ENCODE measurements around the gene MNT. TPM values are rescaled to one million over a fixed set of nuclear protein-coding genes. Genes with fewer than 3 reads are reported as not detected.

MNT gene
- total RNA-seq, 2 donors from 2014 or later: 28.7 to 33.2 TPM

GRCh38 chr17:2427215-2427614 is 26.4 kb upstream of the MNT start:
- Mint-ChIP-seq H3K27me3 (no peaks in the 10 kb centered on the region), H3K4me3 (no peak overlapping the region), H3K9me3 (no peaks in the 10 kb centered on the region), H3K27ac (no peak overlapping the region), H3K4me1 (no peaks in the 10 kb centered on the region), H3K36me3 (ENCODE audit: low read depth) (peaks cover 49% of the 10 kb centered on the region)
- ATAC-seq (replicated peaks): no peak

DNA sequence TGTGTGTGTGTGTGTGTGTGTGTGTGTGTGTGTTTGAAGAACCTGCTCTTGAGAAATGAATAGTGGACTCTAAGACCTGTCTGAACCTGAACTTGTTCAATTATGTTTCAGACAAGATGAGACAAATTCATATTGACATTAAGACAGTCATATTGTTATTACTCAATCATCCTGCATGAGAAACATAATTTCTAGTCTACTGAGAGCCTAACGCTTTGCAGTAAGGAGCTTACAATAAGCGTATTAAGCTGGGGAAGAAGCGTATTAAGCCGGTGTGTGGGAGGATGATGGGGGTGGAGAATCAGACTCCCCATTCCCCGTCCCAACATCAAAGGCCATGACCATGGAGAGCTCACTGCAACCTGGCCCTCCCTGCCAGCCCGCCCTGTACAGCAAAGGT is 22.4 kb upstream of the MNT start:
- no peak for ATAC-seq (replicated peaks)
- no peak overlapping the region for H3K4me3 Mint-ChIP-seq
- H3K36me3 Mint-ChIP-seq (ENCODE audit: low read depth): peaks cover 80% of the 10 kb centered on the region
- H3K27me3 Mint-ChIP-seq: no peaks in the 10 kb centered on the region
- H3K4me1 Mint-ChIP-seq: no peaks in the 10 kb centered on the region
- H3K27ac Mint-ChIP-seq: no peak overlapping the region
- H3K9me3 Mint-ChIP-seq: no peaks in the 10 kb centered on the region

DNA sequence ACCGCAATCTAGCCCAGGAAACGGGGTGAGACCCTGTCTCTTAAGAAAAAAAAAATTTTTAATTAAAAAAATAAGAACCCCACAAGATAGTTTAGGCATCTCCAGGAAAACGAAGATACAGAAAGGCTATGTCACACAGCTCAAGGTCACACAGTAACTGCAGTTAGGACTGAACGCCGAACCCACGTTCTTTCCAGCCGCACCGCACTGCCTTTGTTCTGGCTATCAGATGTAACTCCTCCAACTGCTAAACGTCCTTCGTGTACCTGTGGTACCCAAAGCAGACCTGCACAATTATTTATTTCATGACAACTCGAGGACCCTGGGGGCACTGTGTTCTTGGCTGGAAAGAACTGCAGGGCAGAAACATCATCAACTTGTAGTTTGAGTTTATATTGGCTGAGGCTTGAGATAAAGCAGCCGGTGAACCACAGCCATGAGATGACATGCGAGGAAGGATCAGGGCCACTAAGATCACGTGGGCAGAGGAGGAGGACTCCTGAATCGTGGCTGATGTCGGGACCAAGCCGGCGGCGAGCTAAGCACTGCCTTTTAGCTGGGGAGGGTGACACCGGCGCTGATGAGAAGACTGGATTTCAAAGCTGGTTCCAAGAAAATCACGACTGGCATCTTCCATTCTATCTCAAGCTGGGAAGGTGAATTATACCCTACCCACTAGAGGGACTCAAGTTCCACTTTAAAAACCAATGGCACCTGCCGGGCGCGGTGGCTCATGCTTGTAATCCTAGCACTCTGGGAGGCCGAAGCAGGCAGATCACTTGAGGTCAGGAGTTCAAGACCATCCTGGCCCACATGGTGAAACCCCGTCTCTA is 20.7 kb upstream of the MNT start:
- no peak overlapping the region for H3K4me3 Mint-ChIP-seq
- no peaks in the 10 kb centered on the region for H3K27me3 Mint-ChIP-seq
- no peak overlapping the region for H3K27ac Mint-ChIP-seq
- H3K36me3 Mint-ChIP-seq (ENCODE audit: low read depth): peaks cover 72% of the 10 kb centered on the region
- no peaks in the 10 kb centered on the region for H3K4me1 Mint-ChIP-seq
- H3K9me3 Mint-ChIP-seq: no peaks in the 10 kb centered on the region
- no peak for ATAC-seq (replicated peaks)

- Mint-ChIP-seq H3K4me3 (no peak overlapping the region), H3K27ac (no peak overlapping the region), H3K36me3 (ENCODE audit: low read depth) (peaks cover 62% of the 10 kb centered on the region), H3K9me3 (no peaks in the 10 kb centered on the region), H3K4me1 (no peaks in the 10 kb centered on the region), H3K27me3 (no peaks in the 10 kb centered on the region)
- ATAC-seq (replicated peaks): no peak
These were observed 19.3 kb upstream of the MNT start for GRCh38 chr17:2420176-2420575.

- Mint-ChIP-seq H3K27ac (no peak overlapping the region), H3K4me1 (no peaks in the 10 kb centered on the region), H3K9me3 (no peaks in the 10 kb centered on the region), H3K4me3 (no peak overlapping the region), H3K36me3 (ENCODE audit: low read depth) (peaks cover 62% of the 10 kb centered on the region), H3K27me3 (no peaks in the 10 kb centered on the region)
- no peak for ATAC-seq (replicated peaks)
These were observed 18.6 kb upstream of the MNT start for GRCh38 chr17:2419486-2419885.

DNA sequence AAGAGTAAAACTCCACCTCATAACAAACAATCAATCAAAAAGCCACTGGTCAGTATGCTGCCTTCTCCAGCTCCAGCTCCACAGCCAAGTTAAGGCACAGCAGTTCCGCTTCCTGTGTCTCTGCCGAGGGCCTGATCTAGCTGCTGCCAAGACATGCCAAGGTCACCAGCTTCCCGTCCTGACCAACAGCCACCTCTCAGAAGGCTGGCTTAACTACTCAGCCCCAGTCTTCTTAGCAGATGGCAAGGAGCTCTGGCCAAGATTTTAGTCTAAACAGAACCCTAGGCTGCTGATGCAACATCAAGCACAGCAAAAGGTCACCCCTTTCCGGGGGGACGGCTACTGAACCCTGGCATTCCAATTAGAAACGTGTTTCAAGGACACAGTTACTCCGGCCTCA is 17.7 kb upstream of the MNT start:
- Mint-ChIP-seq H3K4me3 (no peak overlapping the region), H3K9me3 (no peaks in the 10 kb centered on the region), H3K27me3 (no peaks in the 10 kb centered on the region), H3K36me3 (ENCODE audit: low read depth) (peaks cover 69% of the 10 kb centered on the region), H3K27ac (peak overlapping the region; percentile 25), H3K4me1 (no peaks in the 10 kb centered on the region)
- no peak for ATAC-seq (replicated peaks)

DNA sequence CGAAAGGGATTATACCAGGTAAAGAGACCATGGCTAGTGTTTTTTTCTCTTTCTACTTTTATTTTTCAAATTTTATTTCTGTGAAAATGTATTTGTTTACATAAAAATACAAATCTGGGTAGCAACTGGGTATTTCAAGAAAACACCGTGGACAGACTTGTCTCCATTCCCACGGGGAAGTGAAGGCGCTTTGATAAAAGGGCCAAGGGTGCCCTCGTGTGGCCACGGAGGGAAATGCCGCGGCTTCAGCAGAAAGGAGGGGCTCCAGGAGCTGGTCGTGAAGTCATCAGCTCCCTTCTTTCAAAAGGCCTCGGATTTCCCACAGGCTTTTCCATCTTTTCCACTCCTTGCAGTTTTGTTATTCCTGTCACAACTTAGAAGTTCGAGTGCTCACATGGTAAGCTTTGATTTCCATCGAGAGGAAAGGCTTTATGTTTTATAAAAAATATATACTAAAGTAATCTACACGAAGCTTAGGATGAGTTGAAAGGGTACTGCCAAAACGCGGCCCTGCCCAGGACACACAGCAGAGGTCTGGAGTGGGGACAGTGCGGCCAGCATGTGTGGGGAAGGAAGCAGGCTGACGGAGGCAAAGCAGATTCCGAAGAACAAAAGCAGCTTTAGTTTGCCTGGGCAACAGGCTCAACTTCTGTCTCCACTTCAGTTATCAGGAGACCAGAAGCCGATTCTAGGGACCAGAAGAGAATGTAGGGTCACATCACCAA is 15.3 kb upstream of the MNT start:
- no peaks in the 10 kb centered on the region for H3K4me1 Mint-ChIP-seq
- H3K9me3 Mint-ChIP-seq: no peaks in the 10 kb centered on the region
- H3K27me3 Mint-ChIP-seq: no peaks in the 10 kb centered on the region
- peak overlapping the region; percentile 50 for H3K27ac Mint-ChIP-seq
- H3K36me3 Mint-ChIP-seq (ENCODE audit: low read depth): peaks cover 51% of the 10 kb centered on the region
- ATAC-seq (replicated peaks): peak; percentile 84
- H3K4me3 Mint-ChIP-seq: no peak overlapping the region

DNA sequence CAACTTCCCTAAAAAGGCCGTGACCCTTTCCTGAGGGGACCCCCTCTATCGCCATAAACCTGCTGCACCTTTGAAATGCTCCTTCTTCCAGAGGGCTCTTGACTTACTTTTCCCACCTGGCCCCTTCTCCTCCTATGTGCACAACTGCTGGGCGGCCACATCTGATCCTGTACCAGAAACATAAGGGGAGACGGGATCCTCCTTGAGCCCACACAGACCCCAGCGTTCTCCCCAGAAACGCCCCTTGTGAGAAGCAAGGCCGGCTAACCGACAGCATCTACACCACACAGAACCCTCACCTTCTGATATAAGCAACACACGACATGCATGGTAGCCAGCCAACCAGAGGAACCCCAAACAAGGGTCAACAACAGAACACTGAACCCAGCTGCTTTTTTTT is 14.2 kb upstream of the MNT start:
- Mint-ChIP-seq H3K27ac (no peak overlapping the region), H3K4me1 (no peaks in the 10 kb centered on the region), H3K4me3 (no peak overlapping the region), H3K36me3 (ENCODE audit: low read depth) (peaks cover 40% of the 10 kb centered on the region), H3K9me3 (no peaks in the 10 kb centered on the region), H3K27me3 (no peaks in the 10 kb centered on the region)
- ATAC-seq (replicated peaks): no peak

- no peak for ATAC-seq (replicated peaks)
- no peak overlapping the region for H3K27ac Mint-ChIP-seq
- H3K4me3 Mint-ChIP-seq: no peak overlapping the region
- no peaks in the 10 kb centered on the region for H3K4me1 Mint-ChIP-seq
- H3K9me3 Mint-ChIP-seq: no peaks in the 10 kb centered on the region
- H3K36me3 Mint-ChIP-seq (ENCODE audit: low read depth): peaks cover 35% of the 10 kb centered on the region
- H3K27me3 Mint-ChIP-seq: no peaks in the 10 kb centered on the region
These were observed 13.7 kb upstream of the MNT start for GRCh38 chr17:2414446-2415064.

GRCh38 chr17:2412561-2413021 is 11.7 kb upstream of the MNT start:
- Mint-ChIP-seq H3K4me1 (no peaks in the 10 kb centered on the region), H3K4me3 (no peak overlapping the region), H3K9me3 (no peaks in the 10 kb centered on the region), H3K27ac (no peak overlapping the region), H3K27me3 (no peaks in the 10 kb centered on the region), H3K36me3 (ENCODE audit: low read depth) (peaks cover 18% of the 10 kb centered on the region)
- ATAC-seq (replicated peaks): no peak

- no peak overlapping the region for H3K27ac Mint-ChIP-seq
- H3K36me3 Mint-ChIP-seq (ENCODE audit: low read depth): peaks cover 18% of the 10 kb centered on the region
- ATAC-seq (replicated peaks): no peak
- no peaks in the 10 kb centered on the region for H3K27me3 Mint-ChIP-seq
- no peaks in the 10 kb centered on the region for H3K9me3 Mint-ChIP-seq
- H3K4me3 Mint-ChIP-seq: no peak overlapping the region
- H3K4me1 Mint-ChIP-seq: peaks cover 7% of the 10 kb centered on the region
These were observed 10.1 kb upstream of the MNT start for GRCh38 chr17:2410951-2411350.

- ATAC-seq (replicated peaks): peak; percentile 83
These were observed 6.3 kb upstream of the MNT start for GRCh38 chr17:2406903-2407790.

GRCh38 chr17:2406271-2406902 is 5.5 kb upstream of the MNT start:
- Mint-ChIP-seq H3K36me3 (ENCODE audit: low read depth) (peaks cover 11% of the 10 kb centered on the region), H3K4me3 (peak overlapping the region; percentile 16), H3K27me3 (no peaks in the 10 kb centered on the region), H3K9me3 (no peaks in the 10 kb centered on the region), H3K4me1 (peaks cover 16% of the 10 kb centered on the region), H3K27ac (peak overlapping the region; percentile 66)
- ATAC-seq (replicated peaks): no peak

More at GRCh38 chr17:2406903-2407790, 6.3 kb upstream of the MNT start:
- no peaks in the 10 kb centered on the region for H3K27me3 Mint-ChIP-seq
- H3K36me3 Mint-ChIP-seq (ENCODE audit: low read depth): peaks cover 9% of the 10 kb centered on the region
- no peaks in the 10 kb centered on the region for H3K9me3 Mint-ChIP-seq
- H3K4me3 Mint-ChIP-seq: peak overlapping the region; percentile 16
- H3K4me1 Mint-ChIP-seq: peaks cover 16% of the 10 kb centered on the region
- peak overlapping the region; percentile 66 for H3K27ac Mint-ChIP-seq

Measured in activated T-helper 17 cell treated with anti-CD3 and anti-CD28 coated beads, Interleukin-2, amount 50 U/mL, for 72 hours (primary cell).